HCT116 (cell line): Measurements from ENCODE around the gene CCDC187.

Experiments
- EGR1 ChIP-seq: IDR thresholded peaks from 2 replicates; pipeline ENCODE4 v1.6.1; 2012; ENCODE audit warnings: low read depth
- ELF1 ChIP-seq: IDR thresholded peaks from 2 replicates; pipeline ENCODE4 v1.6.1; 2012; ENCODE audit warnings: low read depth, borderline replicate concordance
- EZH2 ChIP-seq: fragments of 200-600 bp; sonication (generic); IDR thresholded peaks from 2 replicates; pipeline ENCODE4 v1.6.1; 2017; ENCODE audit warnings: antibody characterized with exemption, mixed run types
- POLR2A ChIP-seq: IDR thresholded peaks from 2 replicates; pipeline ENCODE4 v1.7.0; 2011; ENCODE audit warnings: borderline replicate concordance; ENCODE audit not compliant: insufficient read depth, insufficient read length; ENCODE audit errors: extremely low read depth
- TCF7L2 ChIP-seq: IDR thresholded peaks from 2 replicates; pipeline ENCODE4 v1.7.0; 2011; ENCODE audit warnings: borderline replicate concordance, inconsistent platforms; ENCODE audit not compliant: insufficient read depth, insufficient read length; ENCODE audit errors: extremely low read depth
- TF ChIP-seq, protein P1 (sequence below), 3 experiments: fragments of 200-600 bp in 1 of 3; sonication (generic) in 1 of 3; IDR thresholded peaks in 2 of 3; conservative IDR thresholded peaks in 1 of 3; 2 replicates each; pipeline ENCODE4 v1.5.1; 2012 to 2017; ENCODE audit warnings: low read depth in 2 of 3, low read length in 2 of 3, antibody characterized with exemption in 1 of 3, borderline replicate concordance in 1 of 3, control low read depth in 1 of 3, mild to moderate bottlenecking in 1 of 3, mixed read lengths in 1 of 3, mixed run types in 1 of 3, moderate library complexity in 1 of 3; ENCODE audit not compliant: insufficient read depth in 1 of 3
- TF ChIP-seq, protein P2 (sequence below): IDR thresholded peaks from 2 replicates; pipeline ENCODE4 v1.6.1; 2012
- TF ChIP-seq, protein P3 (sequence below): IDR thresholded peaks from 2 replicates; pipeline ENCODE4 v1.6.1; 2012; ENCODE audit warnings: low read depth

DNA sequence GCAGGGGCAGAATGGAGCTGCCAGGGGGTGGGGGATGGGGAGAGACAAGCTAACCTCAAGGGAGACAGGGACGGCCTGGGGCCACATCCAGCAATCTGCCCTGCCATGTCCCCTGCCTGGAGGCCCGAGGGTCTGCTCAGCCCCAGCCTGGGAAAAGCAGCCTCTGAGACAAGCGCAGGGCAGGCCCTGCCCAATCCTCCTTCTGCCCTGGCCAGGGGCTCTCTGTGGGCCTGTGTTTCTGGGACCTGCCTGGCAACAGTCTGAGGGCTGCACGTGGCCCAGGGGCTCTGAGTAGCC, 44.4 kb downstream of the CCDC187 start:
- TF ChIP-seq EGR1: no peak
- TF ChIP-seq, protein P1, sequence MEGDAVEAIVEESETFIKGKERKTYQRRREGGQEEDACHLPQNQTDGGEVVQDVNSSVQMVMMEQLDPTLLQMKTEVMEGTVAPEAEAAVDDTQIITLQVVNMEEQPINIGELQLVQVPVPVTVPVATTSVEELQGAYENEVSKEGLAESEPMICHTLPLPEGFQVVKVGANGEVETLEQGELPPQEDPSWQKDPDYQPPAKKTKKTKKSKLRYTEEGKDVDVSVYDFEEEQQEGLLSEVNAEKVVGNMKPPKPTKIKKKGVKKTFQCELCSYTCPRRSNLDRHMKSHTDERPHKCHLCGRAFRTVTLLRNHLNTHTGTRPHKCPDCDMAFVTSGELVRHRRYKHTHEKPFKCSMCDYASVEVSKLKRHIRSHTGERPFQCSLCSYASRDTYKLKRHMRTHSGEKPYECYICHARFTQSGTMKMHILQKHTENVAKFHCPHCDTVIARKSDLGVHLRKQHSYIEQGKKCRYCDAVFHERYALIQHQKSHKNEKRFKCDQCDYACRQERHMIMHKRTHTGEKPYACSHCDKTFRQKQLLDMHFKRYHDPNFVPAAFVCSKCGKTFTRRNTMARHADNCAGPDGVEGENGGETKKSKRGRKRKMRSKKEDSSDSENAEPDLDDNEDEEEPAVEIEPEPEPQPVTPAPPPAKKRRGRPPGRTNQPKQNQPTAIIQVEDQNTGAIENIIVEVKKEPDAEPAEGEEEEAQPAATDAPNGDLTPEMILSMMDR (IDR thresholded peaks at IDR 0.05 in 2 of 3, conservative IDR thresholded peaks at IDR 0.05 in 1 of 3; ENCODE audit: borderline replicate concordance in 1 of 3, insufficient read depth in 1 of 3, low read depth in 2 of 3, low read length in 2 of 3): no peak
- TF ChIP-seq, protein P2, sequence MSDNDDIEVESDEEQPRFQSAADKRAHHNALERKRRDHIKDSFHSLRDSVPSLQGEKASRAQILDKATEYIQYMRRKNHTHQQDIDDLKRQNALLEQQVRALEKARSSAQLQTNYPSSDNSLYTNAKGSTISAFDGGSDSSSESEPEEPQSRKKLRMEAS: no peak
- no peak for TF ChIP-seq ELF1
- no peak for TF ChIP-seq POLR2A
- TF ChIP-seq EZH2: no peak
- TF ChIP-seq, protein P3, sequence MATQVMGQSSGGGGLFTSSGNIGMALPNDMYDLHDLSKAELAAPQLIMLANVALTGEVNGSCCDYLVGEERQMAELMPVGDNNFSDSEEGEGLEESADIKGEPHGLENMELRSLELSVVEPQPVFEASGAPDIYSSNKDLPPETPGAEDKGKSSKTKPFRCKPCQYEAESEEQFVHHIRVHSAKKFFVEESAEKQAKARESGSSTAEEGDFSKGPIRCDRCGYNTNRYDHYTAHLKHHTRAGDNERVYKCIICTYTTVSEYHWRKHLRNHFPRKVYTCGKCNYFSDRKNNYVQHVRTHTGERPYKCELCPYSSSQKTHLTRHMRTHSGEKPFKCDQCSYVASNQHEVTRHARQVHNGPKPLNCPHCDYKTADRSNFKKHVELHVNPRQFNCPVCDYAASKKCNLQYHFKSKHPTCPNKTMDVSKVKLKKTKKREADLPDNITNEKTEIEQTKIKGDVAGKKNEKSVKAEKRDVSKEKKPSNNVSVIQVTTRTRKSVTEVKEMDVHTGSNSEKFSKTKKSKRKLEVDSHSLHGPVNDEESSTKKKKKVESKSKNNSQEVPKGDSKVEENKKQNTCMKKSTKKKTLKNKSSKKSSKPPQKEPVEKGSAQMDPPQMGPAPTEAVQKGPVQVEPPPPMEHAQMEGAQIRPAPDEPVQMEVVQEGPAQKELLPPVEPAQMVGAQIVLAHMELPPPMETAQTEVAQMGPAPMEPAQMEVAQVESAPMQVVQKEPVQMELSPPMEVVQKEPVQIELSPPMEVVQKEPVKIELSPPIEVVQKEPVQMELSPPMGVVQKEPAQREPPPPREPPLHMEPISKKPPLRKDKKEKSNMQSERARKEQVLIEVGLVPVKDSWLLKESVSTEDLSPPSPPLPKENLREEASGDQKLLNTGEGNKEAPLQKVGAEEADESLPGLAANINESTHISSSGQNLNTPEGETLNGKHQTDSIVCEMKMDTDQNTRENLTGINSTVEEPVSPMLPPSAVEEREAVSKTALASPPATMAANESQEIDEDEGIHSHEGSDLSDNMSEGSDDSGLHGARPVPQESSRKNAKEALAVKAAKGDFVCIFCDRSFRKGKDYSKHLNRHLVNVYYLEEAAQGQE: no peak
- TF ChIP-seq TCF7L2: no peak
